Measurements from ENCODE around the gene CHST7. TPM values are rescaled to one million over a fixed set of nuclear protein-coding genes. Genes with fewer than 3 reads are reported as not detected.

CHST7 gene
- total and polyA plus RNA-seq, 2 of the 8 experiments (the other 6 are each of a cell fraction or from before 2014, with no cell fraction given), result 7.9 to 14.1 TPM

DNA sequence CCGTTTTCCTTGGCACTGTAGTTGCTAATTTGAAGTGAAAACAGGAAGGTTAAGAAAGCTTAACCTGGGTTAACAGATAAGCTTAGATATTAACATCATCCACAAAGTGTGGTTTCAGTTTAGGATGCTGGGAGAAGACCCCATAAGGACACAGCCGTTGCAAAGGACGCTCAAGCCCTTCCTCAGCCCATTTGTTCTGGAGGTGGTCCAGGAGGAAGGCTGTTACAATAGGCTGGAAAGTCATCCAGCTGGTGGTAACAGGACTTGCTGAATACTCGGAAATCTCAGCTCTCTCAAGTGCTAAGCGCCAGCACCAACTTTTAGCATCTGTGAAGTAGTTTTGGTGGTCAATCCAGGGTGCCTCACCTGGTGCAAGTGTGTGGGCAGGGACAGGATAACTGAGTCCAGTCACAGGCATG lies 14.2 kb downstream of the CHST7 start:
- no peak overlapping the region; the same call in 1 of the 2 replicates for H2BK15ac ChIP-seq (ENCODE audit: low read length)
- peak overlapping the region; percentile 60 to 69 for H3K4me2 ChIP-seq (ENCODE audit: insufficient read depth in 1 of 2, low read depth in 2 of 2, low read length in 2 of 2)
- H2BK5ac ChIP-seq (ENCODE audit: low read depth, low read length), result peak overlapping the region; percentile 85; the same call in 1 of the 2 replicates
- H3K4ac ChIP-seq (replicated peaks; ENCODE audit: insufficient read length, low read depth, low read length), result no peak overlapping the region
- H3K23me2 ChIP-seq (ENCODE audit: low read depth, low read length), result no peaks in the 10 kb centered on the region
- no peak overlapping the region; the same call in 1 of the 2 replicates for H3K27ac ChIP-seq (ENCODE audit: low read depth, low read length)
- no peak overlapping the region for H3K56ac ChIP-seq (replicated peaks; ENCODE audit: insufficient read length, low read depth, low read length)
- H3K4me1 ChIP-seq (replicated peaks in 1 of 4; ENCODE audit: control insufficient read depth in 3 of 4, insufficient read depth in 4 of 4, low read length in 3 of 4), result peaks cover 0 to 14% (median 4%) of the 10 kb centered on the region in 4 experiments; a peak in 4 of 7 replicates
- H3K27me3 ChIP-seq (replicated peaks in 1 of 4; ENCODE audit: control insufficient read depth in 3 of 4, extremely low read depth in 1 of 4, insufficient read depth in 3 of 4, low read length in 3 of 4), result no peaks in the 10 kb centered on the region
- CTCF ChIA-PET (ENCODE audit: partially characterized antibody), result interaction anchor here (2.2 kb wide), 1 partner anchor 10 kb away, joined by 6 read pairs; no protein-coding TSS in a partner anchor
- no peak overlapping the region; the same call in 1 of the 2 replicates for H2AK5ac ChIP-seq (ENCODE audit: low read depth, low read length)
- no peak overlapping the region; the same call in 1 of the 2 replicates for H3K18ac ChIP-seq (ENCODE audit: extremely low read depth, low read length)
- peak overlapping the region in 1 of 4 experiments; percentile 30; a peak in 3 of 8 replicates for H3K4me3 ChIP-seq (ENCODE audit: extremely low read depth in 1 of 4, insufficient read depth in 2 of 4, low read depth in 3 of 4, low read length in 4 of 4)
- H4K8ac ChIP-seq (ENCODE audit: extremely low read depth, insufficient read depth, low read length), result no peak overlapping the region
- TF ChIP-seq POLR2A (IDR thresholded peaks at IDR 0.05; ENCODE audit: control extremely low read depth in 1 of 2, low read depth in 2 of 2, low read length in 2 of 2) (no peak), GTF2F1 (IDR thresholded peaks at IDR 0.05; ENCODE audit: borderline replicate concordance, low read depth, low read length) (no peak), TAF1 (IDR thresholded peaks at IDR 0.05; ENCODE audit: low read depth, low read length) (no peak), MAX (IDR thresholded peaks at IDR 0.05) (no peak), BCL11A (IDR thresholded peaks at IDR 0.05; ENCODE audit: low read depth in 2 of 2, low read length in 2 of 2) (no peak)
- TF ChIP-seq, protein P1, sequence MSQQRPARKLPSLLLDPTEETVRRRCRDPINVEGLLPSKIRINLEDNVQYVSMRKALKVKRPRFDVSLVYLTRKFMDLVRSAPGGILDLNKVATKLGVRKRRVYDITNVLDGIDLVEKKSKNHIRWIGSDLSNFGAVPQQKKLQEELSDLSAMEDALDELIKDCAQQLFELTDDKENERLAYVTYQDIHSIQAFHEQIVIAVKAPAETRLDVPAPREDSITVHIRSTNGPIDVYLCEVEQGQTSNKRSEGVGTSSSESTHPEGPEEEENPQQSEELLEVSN (IDR thresholded peaks at IDR 0.05), result no peak
- H3K79me1 ChIP-seq (ENCODE audit: low read depth, low read length), result no peaks in the 10 kb centered on the region
- no peak overlapping the region for H2BK20ac ChIP-seq (ENCODE audit: low read length)
- peaks cover 0 to 51% of the 10 kb centered on the region in 2 experiments; a peak in 2 of 4 replicates for H3K79me2 ChIP-seq (ENCODE audit: control insufficient read depth in 1 of 2, insufficient read depth in 2 of 2, low read length in 2 of 2)
- peak overlapping the region; percentile 25 for H4K91ac ChIP-seq (replicated peaks; ENCODE audit: insufficient read length, low read length)
- H3K14ac ChIP-seq (ENCODE audit: insufficient read length), result no peak overlapping the region
- no peak overlapping the region for H3K23ac ChIP-seq (ENCODE audit: insufficient read length)
- POLR2A ChIA-PET (ENCODE audit: partially characterized antibody), result interaction anchor here (0.7 to 2.8 kb wide), 3 partner anchors 11 to 37 kb away, joined by 3 to 9 read pairs (median 4); no protein-coding TSS in a partner anchor
- no peaks in the 10 kb centered on the region for H3K36me3 ChIP-seq (ENCODE audit: control insufficient read depth in 2 of 4, insufficient read depth in 4 of 4, low read length in 3 of 4)
- no peak for DNase-seq (ENCODE audit: low read depth in 1 of 2, low spot score in 2 of 2)
- peak overlapping the region; percentile 5 for H4K5ac ChIP-seq (ENCODE audit: insufficient read length, low read depth, low read length)
- no peak overlapping the region for H2BK120ac ChIP-seq (replicated peaks; ENCODE audit: low read depth, low read length)
- H2AFZ ChIP-seq (ENCODE audit: low read length), result no peak overlapping the region
- H4K20me1 ChIP-seq (replicated peaks in 1 of 2; ENCODE audit: control insufficient read depth in 1 of 2, insufficient read depth in 2 of 2, low read length in 2 of 2), result no peaks in the 10 kb centered on the region
- peak overlapping the region; percentile 60; the same call in 1 of the 2 replicates for H2BK12ac ChIP-seq (ENCODE audit: low read depth, low read length)
- 13% methylated on average over 5 of the region's 5 CpGs; no CpG with 5 or more reads in 1 of the 2 experiments for WGBS, 2 experiments (ENCODE audit: extremely low coverage in 1 of 2, insufficient coverage in 1 of 2, insufficient read length in 1 of 2, insufficient replicate concordance in 2 of 2, low coverage in 1 of 2, low lambda C conversion rate in 2 of 2, missing lambda C conversion rate in 1 of 2)
- no peak for FAIRE-seq
- H3K9ac ChIP-seq (replicated peaks in 1 of 4; ENCODE audit: extremely low read depth in 1 of 4, low read depth in 3 of 4, low read length in 3 of 4), result no peak overlapping the region
- no peaks in the 10 kb centered on the region for H3K9me3 ChIP-seq (ENCODE audit: insufficient read depth in 2 of 2, low read depth in 1 of 2, low read length in 1 of 2)

All from H1 (cell line).